ENCODE data around the gene GRK3. TPM values are rescaled to one million over a fixed set of nuclear protein-coding genes. Genes with fewer than 3 reads are reported as not detected.

Gene GRK3
- total and polyA plus RNA-seq, 10 of the 15 experiments (the other 5 are each of a cell fraction or from before 2014, with no cell fraction given) = 3.1 to 35.1 (median 14.7) TPM

- intact Hi-C loops (cut with micrococcal nuclease; ENCODE audit: unreplicated experiment) = no loop called here
- Histone ChIP-seq H3K27ac (ENCODE audit: control insufficient read depth, insufficient read depth) (no peak overlapping the region), H3K9ac (ENCODE audit: control insufficient read depth, insufficient read depth, low read length) (no peak overlapping the region), H4K20me1 (ENCODE audit: control insufficient read depth, insufficient read depth) (no peaks in the 10 kb centered on the region), H3K79me2 (ENCODE audit: control insufficient read depth, insufficient read depth, low read length) (peaks cover 10% of the 10 kb centered on the region), H3K4me3 (no peak overlapping the region), H3K4me2 (ENCODE audit: control insufficient read depth, insufficient read depth) (no peak overlapping the region), H2AFZ (ENCODE audit: control insufficient read depth, low read depth, low read length) (no peak overlapping the region), H3K9me3 (replicated peaks; ENCODE audit: control insufficient read depth, insufficient read depth, low read length) (no peaks in the 10 kb centered on the region), H3K36me3 (ENCODE audit: control insufficient read depth in 2 of 2, insufficient read depth in 2 of 2, low read length in 1 of 2) (no peaks in the 10 kb centered on the region), H3K27me3 (replicated peaks in 1 of 2; ENCODE audit: control insufficient read depth in 2 of 2, insufficient read depth in 2 of 2, low read length in 1 of 2) (no peaks in the 10 kb centered on the region), H3K4me1 (ENCODE audit: control insufficient read depth, insufficient read depth, low read length) (peaks cover 11% of the 10 kb centered on the region)
- RAD21 ChIA-PET (ENCODE audit: unreplicated experiment) = interaction anchor here (1.2 kb wide), 1 partner anchor 117 kb away, joined by 5 read pairs; no protein-coding TSS in a partner anchor
- in situ Hi-C loops (cut with MboI) = no loop called here
- CTCF ChIA-PET = interaction anchor here (0.7 to 1.3 kb wide), 3 partner anchors 112 to 465 kb away, joined by 3 to 4 read pairs (median 3); no protein-coding TSS in a partner anchor
- no peak for DNase-seq (ENCODE audit: low read depth, low spot score)
- POLR2A ChIA-PET = interaction anchor here (0.6 kb wide), 1 partner anchor 18 kb away, joined by 3 read pairs; no protein-coding TSS in a partner anchor
- no peak for ATAC-seq
- WGBS (ENCODE audit: insufficient coverage, insufficient replicate concordance, low lambda C conversion rate, missing lambda C conversion rate) = 100% methylated on average over 2 of the region's 2 CpGs
- FAIRE-seq = no peak
- SMC1A ChIA-PET (ENCODE audit: uncharacterized antibody, unreplicated experiment) = interaction anchor here (1.0 to 7.6 kb wide), 8 partner anchors 8 to 117 kb away, joined by 3 to 58 read pairs (median 4); no protein-coding TSS in a partner anchor
- BruUV-seq (replicated peaks) = no TSS peak
- no peak for TF ChIP-seq CREM (IDR thresholded peaks at IDR 0.05; ENCODE audit: low read depth)
- no peak for TF ChIP-seq FOXM1 (IDR thresholded peaks at IDR 0.05; ENCODE audit: low read depth, low read length)
- no peak for TF ChIP-seq NKRF (conservative IDR thresholded peaks at IDR 0.05)
- TF ChIP-seq MLLT1 (IDR thresholded peaks at IDR 0.05) = no peak
- no peak for TF ChIP-seq KAT2A (conservative IDR thresholded peaks at IDR 0.05; ENCODE audit: control insufficient read depth, low read depth, low read length)
- TF ChIP-seq CHD4 (IDR thresholded peaks at IDR 0.05) = no peak
- TF ChIP-seq SUZ12 (IDR thresholded peaks at IDR 0.05; ENCODE audit: unreplicated experiment) = no peak
- no peak for TF ChIP-seq NBN (IDR thresholded peaks at IDR 0.05)
- TF ChIP-seq CUX1 (IDR thresholded peaks at IDR 0.05; ENCODE audit: insufficient replicate concordance, low read depth, low read length) = no peak
- no peak for TF ChIP-seq TBL1XR1 (IDR thresholded peaks at IDR 0.05; ENCODE audit: low read depth, low read length)
- TF ChIP-seq RBBP5 (conservative IDR thresholded peaks at IDR 0.05) = no peak
- no peak for TF ChIP-seq STAT3 (IDR thresholded peaks at IDR 0.05; ENCODE audit: low read depth, low read length)
- TF ChIP-seq ZBTB33 (IDR thresholded peaks at IDR 0.05) = no peak
- TF ChIP-seq HDAC6 (IDR thresholded peaks at IDR 0.05; ENCODE audit: unreplicated experiment) = no peak
Observed at GRCh38 chr22:25661073-25661472, 96.6 kb downstream of the GRK3 start.

Measured in GM12878 (cell line).